ENCODE measurements around the gene SNAP47.

The SNAP47 gene

DNA sequence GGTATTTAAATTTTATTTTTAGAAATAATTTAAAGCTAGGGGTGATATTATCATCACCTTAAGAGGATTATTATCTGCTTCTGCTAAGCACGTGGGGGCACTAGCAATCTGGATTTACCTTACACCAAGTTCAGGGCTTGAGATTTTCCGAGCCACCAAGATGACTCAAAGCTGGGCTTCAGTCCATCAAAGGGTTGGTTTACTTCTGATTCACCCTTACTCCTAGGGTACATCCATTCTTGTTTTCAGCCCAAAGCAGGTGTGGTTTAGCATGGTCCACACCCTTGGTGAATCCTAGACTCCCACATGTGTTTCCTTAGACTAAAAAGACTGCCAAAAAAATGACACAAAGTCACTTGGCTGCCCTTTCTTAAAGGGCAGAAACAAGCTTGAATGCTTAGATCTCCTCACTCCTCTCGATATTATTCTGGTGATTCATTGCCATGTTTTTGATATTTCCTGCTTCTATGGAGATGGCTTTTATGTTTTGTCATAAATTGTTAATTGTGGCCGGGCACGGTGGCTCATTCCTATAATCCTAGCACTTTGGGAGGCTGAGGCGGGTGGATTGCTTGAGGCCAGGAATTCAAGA lies 70.5 kb downstream of the SNAP47 start:
- Histone ChIP-seq H3K4me2 (no peak overlapping the region), H3K36me3 (no peaks in the 10 kb centered on the region), H4K20me1 (no peaks in the 10 kb centered on the region), H3K4me1 (peaks cover 12% of the 10 kb centered on the region), H3K4me3 (no peak overlapping the region), H3K27me3 (no peaks in the 10 kb centered on the region), H3K9ac (no peak overlapping the region), H3K9me3 (peaks cover 18% of the 10 kb centered on the region), H3K27ac (no peak overlapping the region)
- TF ChIP-seq Cebpa-rat (IDR thresholded peaks at IDR 0.05), result no peak

DNA sequence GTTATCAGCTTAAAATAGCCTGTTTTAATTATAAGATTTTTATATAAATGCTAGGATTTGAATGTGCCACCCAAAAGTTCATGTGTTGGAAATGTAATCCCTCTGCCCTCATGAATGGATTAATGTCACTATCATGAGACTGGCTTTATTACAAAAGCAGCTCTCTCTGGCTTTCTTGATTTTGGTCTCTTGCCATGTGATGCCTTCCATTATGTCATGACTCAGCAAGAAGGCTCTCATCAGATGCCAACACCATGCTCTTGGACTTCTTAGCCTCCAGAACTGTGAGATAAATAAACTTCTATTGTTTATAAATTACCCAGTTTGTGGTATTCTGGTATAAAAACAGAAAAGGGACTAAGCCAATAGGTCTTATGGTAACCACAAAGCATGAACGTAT lies 73.3 kb downstream of the SNAP47 start:
- H3K27me3 ChIP-seq, result no peaks in the 10 kb centered on the region
- H3K4me3 ChIP-seq, result no peak overlapping the region
- H3K9me3 ChIP-seq, result peaks cover 31% of the 10 kb centered on the region
- H3K9ac ChIP-seq, result no peak overlapping the region
- H4K20me1 ChIP-seq, result no peaks in the 10 kb centered on the region
- TF ChIP-seq Cebpa-rat (IDR thresholded peaks at IDR 0.05), result no peak
- no peaks in the 10 kb centered on the region for H3K36me3 ChIP-seq
- peaks cover 12% of the 10 kb centered on the region for H3K4me1 ChIP-seq
- H3K4me2 ChIP-seq, result peak overlapping the region; percentile 4
- H3K27ac ChIP-seq, result no peak overlapping the region

DNA sequence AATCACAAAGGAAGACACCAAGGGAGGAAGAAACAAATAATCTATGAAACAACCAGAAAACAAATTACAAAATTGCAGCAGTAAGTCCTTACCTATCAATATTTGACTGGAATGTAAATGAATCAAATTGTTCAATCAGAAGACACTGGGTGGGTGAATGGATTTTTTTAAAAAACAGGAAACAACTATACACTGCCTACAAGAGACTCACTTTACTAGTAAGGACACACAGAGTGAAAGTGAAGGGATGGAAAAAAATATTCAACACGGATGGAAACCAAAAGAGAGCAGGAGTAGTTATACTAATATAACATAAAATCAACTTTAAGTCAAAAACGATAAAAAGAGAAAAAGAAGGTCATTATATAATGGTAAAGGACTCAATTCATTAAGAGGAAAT lies 73.8 kb downstream of the SNAP47 start:
- no peak for TF ChIP-seq Cebpa-rat (IDR thresholded peaks at IDR 0.05)
- Histone ChIP-seq H3K4me1 (peaks cover 12% of the 10 kb centered on the region), H3K27ac (no peak overlapping the region), H3K4me3 (no peak overlapping the region), H3K4me2 (peak overlapping the region; percentile 4), H3K9me3 (peaks cover 36% of the 10 kb centered on the region), H3K27me3 (no peaks in the 10 kb centered on the region), H3K36me3 (no peaks in the 10 kb centered on the region), H3K9ac (no peak overlapping the region), H4K20me1 (no peaks in the 10 kb centered on the region)

DNA sequence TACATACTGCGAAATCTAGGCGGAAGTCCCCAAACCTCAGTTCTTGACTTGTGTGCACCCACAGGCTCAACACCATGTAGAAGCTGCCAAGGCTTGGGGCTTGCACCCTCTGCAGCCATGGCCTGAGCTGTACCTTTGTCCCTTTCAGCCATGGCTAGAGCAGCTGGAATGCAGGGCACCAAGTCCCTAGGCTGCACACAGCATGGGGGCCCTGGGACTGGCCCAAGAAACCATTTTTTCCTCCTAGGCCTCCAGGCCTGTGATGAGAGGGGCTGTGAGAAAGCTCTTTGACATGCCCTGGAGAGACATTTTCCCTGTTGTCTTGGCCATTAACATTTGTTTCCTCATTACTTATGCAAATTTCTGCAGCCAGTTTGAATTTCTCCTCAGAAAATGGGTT lies 78.7 kb downstream of the SNAP47 start:
- Histone ChIP-seq H3K9me3 (peaks cover 56% of the 10 kb centered on the region), H3K4me2 (no peak overlapping the region)
- no peak for TF ChIP-seq Cebpa-rat (IDR thresholded peaks at IDR 0.05)

DNA sequence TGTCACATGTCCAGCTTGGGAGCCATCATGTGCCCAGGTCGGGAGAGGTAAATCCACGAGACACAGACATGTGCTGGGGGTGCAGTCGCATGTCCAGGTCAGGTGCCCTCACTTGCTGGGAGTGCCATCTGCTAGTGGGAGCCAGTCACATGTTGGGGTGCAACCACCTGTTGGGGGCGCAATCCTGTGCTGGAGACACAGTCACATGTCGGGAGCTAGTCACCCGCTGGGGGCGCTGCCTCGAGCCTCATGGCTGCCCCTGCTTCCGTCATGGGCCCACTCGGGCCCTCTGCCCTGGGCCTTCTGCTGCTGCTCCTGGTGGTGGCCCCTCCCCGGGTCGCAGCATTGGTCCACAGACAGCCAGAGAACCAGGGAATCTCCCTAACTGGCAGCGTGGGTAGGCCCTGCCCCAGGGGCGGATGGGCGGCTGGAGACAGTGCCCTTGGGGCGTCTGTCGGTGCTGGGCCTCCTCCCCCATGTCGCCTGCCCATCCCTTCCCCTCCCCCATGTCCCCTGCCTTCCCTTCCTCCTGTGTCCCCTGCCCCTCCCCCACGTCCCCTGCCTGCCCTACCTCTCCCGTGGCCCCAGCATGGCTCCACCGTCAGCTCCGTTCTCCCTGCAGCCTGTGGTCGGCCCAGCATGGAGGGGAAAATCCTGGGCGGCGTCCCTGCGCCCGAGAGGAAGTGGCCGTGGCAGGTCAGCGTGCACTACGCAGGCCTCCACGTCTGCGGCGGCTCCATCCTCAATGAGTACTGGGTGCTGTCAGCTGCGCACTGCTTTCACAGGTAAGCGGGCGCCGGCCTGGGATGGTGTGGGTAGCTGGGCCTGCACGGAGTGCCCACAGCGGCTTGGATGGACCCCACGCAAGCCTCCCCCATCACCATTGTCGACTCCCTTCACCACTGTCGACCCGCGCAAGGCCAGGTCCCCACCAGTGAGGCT lies 80.5 kb downstream of the SNAP47 start, which contains the start of gene PRSS38:
TSS of gene PRSS38 (plus strand) at position 208 of the 942 bp plus-strand sequence. CDS start at position 250, 42 bp downstream.
- Histone ChIP-seq H3K36me3 (no peaks in the 10 kb centered on the region), H3K4me1 (0 out of 2 replicates have a peak, but pooled peaks cover 6% of the 10 kb centered on the region), H4K20me1 (no peaks in the 10 kb centered on the region), H3K4me3 (no peak within 1 kb of the TSS), H3K4me2 (no peak within 1 kb of the TSS), H3K9me3 (peaks cover 56% of the 10 kb centered on the region), H3K27me3 (no peaks in the 10 kb centered on the region), H3K27ac (no peak within 1 kb of the TSS), H3K9ac (no peak within 1 kb of the TSS)
- no peak for TF ChIP-seq Cebpa-rat (IDR thresholded peaks at IDR 0.05)

More for the DNA sequence above, 78.7 kb downstream of the SNAP47 start:
- no peaks in the 10 kb centered on the region for H4K20me1 ChIP-seq
- no peaks in the 10 kb centered on the region for H3K27me3 ChIP-seq
- no peak overlapping the region for H3K27ac ChIP-seq
- H3K4me1 ChIP-seq, result peaks cover 7% of the 10 kb centered on the region
- H3K36me3 ChIP-seq, result no peaks in the 10 kb centered on the region
- H3K4me3 ChIP-seq, result no peak overlapping the region
- H3K9ac ChIP-seq, result no peak overlapping the region

DNA sequence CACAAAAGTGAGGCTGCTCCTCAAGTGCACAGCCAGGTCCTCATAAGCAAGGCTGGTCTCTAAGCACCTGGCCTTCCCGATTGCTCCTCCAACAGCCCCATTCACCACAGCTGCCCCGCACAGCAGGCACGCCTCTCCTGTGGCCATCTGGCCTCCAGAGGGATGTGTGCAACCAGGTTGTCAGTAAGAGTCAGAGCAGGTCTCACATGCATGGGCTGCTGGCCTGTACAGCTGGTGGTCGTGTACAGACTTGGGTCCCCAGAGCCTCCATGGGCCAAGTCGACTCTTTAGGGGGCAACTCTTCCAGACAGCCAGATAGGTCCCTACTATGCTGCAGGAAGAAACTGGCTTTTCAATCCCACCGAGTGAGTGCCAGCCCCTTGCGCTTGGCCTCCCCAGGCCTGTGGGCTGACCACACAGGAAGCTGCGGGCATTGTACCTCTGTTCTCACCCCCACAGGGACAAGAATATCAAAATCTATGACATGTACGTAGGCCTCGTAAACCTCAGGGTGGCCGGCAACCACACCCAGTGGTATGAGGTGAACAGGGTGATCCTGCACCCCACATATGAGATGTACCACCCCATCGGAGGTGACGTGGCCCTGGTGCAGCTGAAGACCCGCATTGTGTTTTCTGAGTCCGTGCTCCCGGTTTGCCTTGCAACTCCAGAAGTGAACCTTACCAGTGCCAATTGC lies 81.7 kb downstream of the SNAP47 start:
- Histone ChIP-seq H3K9ac (no peak overlapping the region), H3K9me3 (peaks cover 56% of the 10 kb centered on the region), H3K36me3 (no peaks in the 10 kb centered on the region), H4K20me1 (no peaks in the 10 kb centered on the region), H3K4me2 (no peak overlapping the region), H3K4me1 (0 out of 2 replicates have a peak, but pooled peaks cover 6% of the 10 kb centered on the region), H3K27me3 (no peaks in the 10 kb centered on the region), H3K27ac (no peak overlapping the region), H3K4me3 (no peak overlapping the region)
- TF ChIP-seq Cebpa-rat (IDR thresholded peaks at IDR 0.05), result no peak

DNA sequence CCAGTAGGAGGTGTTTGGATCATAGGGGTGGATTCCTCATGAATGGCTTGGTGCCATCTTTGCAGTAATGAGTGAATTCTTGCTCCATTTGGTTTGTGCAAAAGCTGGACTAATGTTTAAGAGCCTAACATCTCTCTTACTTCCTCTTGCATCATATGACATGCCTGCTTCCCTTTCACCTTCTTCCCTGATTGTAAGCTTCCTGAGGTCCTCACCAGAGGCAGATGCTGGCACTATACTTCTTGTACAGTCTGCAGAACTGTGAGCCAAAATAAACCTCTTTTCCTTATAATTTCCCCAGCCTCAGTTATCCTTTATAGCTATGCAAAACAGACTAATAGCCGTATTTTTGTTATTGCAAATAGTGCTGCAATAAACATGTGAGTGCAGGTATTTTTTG lies 88.3 kb downstream of the SNAP47 start:
- Histone ChIP-seq H3K4me2 (no peak overlapping the region), H3K27ac (no peak overlapping the region), H4K20me1 (no peaks in the 10 kb centered on the region), H3K4me3 (no peak overlapping the region), H3K4me1 (no peaks in the 10 kb centered on the region), H3K36me3 (no peaks in the 10 kb centered on the region), H3K27me3 (no peaks in the 10 kb centered on the region), H3K9ac (no peak overlapping the region), H3K9me3 (peaks cover 17% of the 10 kb centered on the region)
- no peak for TF ChIP-seq Cebpa-rat (IDR thresholded peaks at IDR 0.05)

DNA sequence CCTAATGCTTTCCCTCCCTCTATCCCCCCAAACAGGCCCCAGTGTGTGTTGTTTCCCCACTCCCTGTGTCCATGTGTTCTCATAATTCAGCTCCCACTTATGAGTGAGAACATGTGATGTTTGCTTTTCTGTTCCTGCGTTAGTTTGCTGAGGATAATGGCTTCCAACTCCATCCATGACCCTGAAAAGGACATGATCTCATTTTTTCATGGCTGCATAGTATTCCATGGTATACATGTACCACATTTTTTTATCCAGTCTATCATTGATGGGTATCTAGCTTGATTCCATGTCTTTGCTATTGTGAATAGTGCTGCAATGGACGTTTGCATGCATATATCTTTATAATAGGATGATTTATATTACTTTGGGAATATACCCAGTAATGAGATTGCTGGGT lies 89.0 kb downstream of the SNAP47 start:
- no peaks in the 10 kb centered on the region for H4K20me1 ChIP-seq
- H3K4me3 ChIP-seq, result no peak overlapping the region
- H3K27me3 ChIP-seq, result no peaks in the 10 kb centered on the region
- H3K4me1 ChIP-seq, result no peaks in the 10 kb centered on the region
- H3K27ac ChIP-seq, result no peak overlapping the region
- no peaks in the 10 kb centered on the region for H3K36me3 ChIP-seq
- no peak overlapping the region for H3K9ac ChIP-seq
- H3K9me3 ChIP-seq, result peaks cover 19% of the 10 kb centered on the region
- H3K4me2 ChIP-seq, result no peak overlapping the region
- no peak for TF ChIP-seq Cebpa-rat (IDR thresholded peaks at IDR 0.05)

DNA sequence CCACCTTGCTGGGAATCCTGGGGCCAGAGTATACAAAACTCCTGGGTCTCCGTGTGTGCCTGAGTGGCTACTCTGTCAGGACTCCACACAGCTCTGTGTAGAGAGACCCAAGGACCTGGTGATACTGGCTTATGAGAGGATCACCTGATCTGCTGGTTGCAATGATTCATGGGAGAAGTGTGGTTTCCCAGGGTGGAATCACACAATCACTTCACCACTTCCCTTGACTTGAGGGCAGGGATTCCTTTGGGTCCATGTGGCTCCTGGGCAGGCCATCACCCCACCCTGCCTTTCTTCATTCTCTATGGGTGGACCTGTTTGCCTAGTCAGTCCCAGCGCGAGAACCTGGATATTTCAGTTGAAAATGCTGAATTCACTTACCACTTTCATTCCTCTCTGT lies 93.6 kb downstream of the SNAP47 start:
- Histone ChIP-seq H4K20me1 (no peaks in the 10 kb centered on the region), H3K4me3 (no peak overlapping the region), H3K4me1 (no peaks in the 10 kb centered on the region), H3K27ac (no peak overlapping the region), H3K4me2 (no peak overlapping the region), H3K36me3 (no peaks in the 10 kb centered on the region), H3K27me3 (no peaks in the 10 kb centered on the region), H3K9me3 (peaks cover 13% of the 10 kb centered on the region), H3K9ac (no peak overlapping the region)
- no peak for TF ChIP-seq Cebpa-rat (IDR thresholded peaks at IDR 0.05)

All from BLaER1 (cell line).